Measurements from ENCODE around the gene OR51Q1. TPM values are rescaled to one million over a fixed set of nuclear protein-coding genes. Genes with fewer than 3 reads are reported as not detected.

Gene OR51Q1
- polyA plus RNA-seq, 1 of the 3 experiments (the other 2 are of a cell fraction), result not detected

GRCh38 chr11:5390210-5390609, 31.7 kb upstream of the OR51Q1 start:
- no peak overlapping the region for H2AFZ ChIP-seq (ENCODE audit: low read depth)

DNA sequence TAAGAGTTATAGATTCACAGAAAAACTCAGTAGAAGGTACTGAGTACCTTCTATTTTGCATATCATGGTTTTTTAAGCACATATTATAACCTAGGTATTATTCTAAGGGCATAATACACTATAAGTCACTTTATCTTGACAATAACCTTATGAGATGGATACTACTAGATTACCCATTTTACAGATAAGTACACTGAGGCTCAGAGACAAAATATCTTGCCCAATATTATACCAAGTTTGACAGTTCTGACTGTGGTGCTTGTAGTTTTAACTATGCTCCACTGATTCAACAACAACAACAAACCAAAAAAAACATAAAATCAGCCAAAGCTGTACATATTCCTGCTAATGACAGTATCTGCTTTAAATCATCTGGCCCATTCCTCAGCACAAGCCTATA, 27.8 kb upstream of the OR51Q1 start:
- Histone ChIP-seq H3K36me3 (replicated peaks in 1 of 2; ENCODE audit: control insufficient read depth in 1 of 2, insufficient read depth in 2 of 2, low read length in 1 of 2) (no peaks in the 10 kb centered on the region), H3K9me2 (no peaks in the 10 kb centered on the region), H3K9ac (no peak overlapping the region), H4K20me1 (ENCODE audit: insufficient read depth) (no peaks in the 10 kb centered on the region), H3K27ac (ENCODE audit: low read depth in 2 of 2, low read length in 1 of 2) (no peak overlapping the region), H3K4me3 (ENCODE audit: low read depth in 2 of 2, low read length in 1 of 2) (no peak overlapping the region), H3K4me2 (no peak overlapping the region), H3K4me1 (ENCODE audit: control insufficient read depth in 1 of 2, insufficient read depth in 2 of 2, low read depth in 1 of 2, low read length in 1 of 2) (no peaks in the 10 kb centered on the region), H3K9me3 (no peaks in the 10 kb centered on the region), H2AFZ (ENCODE audit: low read depth) (no peak overlapping the region), H3K27me3 (ENCODE audit: insufficient read depth) (no peaks in the 10 kb centered on the region; the same call in 1 of the 2 replicates), H3F3A (replicated peaks; ENCODE audit: insufficient read depth) (no peaks in the 10 kb centered on the region), H3K79me2 (ENCODE audit: insufficient read depth) (no peaks in the 10 kb centered on the region)
- no peak for TF ChIP-seq EP300 (IDR thresholded peaks at IDR 0.05; ENCODE audit: borderline replicate concordance in 1 of 2, low read depth in 1 of 2, low read length in 1 of 2)
- TF ChIP-seq FOXM1 (IDR thresholded peaks at IDR 0.05; ENCODE audit: low read depth), result no peak
- no peak for TF ChIP-seq TCF12 (IDR thresholded peaks at IDR 0.05)
- no peak for TF ChIP-seq EZH2phosphoT487 (IDR thresholded peaks at IDR 0.05; ENCODE audit: borderline replicate concordance, low read depth)
- no peak for TF ChIP-seq CTCF (IDR thresholded peaks at IDR 0.05)
- TF ChIP-seq MEF2A (IDR thresholded peaks at IDR 0.05; ENCODE audit: borderline replicate concordance, low read depth), result no peak
- TF ChIP-seq NRF1 (IDR thresholded peaks at IDR 0.05; ENCODE audit: low read depth, low read length), result no peak
- TF ChIP-seq, protein P1, sequence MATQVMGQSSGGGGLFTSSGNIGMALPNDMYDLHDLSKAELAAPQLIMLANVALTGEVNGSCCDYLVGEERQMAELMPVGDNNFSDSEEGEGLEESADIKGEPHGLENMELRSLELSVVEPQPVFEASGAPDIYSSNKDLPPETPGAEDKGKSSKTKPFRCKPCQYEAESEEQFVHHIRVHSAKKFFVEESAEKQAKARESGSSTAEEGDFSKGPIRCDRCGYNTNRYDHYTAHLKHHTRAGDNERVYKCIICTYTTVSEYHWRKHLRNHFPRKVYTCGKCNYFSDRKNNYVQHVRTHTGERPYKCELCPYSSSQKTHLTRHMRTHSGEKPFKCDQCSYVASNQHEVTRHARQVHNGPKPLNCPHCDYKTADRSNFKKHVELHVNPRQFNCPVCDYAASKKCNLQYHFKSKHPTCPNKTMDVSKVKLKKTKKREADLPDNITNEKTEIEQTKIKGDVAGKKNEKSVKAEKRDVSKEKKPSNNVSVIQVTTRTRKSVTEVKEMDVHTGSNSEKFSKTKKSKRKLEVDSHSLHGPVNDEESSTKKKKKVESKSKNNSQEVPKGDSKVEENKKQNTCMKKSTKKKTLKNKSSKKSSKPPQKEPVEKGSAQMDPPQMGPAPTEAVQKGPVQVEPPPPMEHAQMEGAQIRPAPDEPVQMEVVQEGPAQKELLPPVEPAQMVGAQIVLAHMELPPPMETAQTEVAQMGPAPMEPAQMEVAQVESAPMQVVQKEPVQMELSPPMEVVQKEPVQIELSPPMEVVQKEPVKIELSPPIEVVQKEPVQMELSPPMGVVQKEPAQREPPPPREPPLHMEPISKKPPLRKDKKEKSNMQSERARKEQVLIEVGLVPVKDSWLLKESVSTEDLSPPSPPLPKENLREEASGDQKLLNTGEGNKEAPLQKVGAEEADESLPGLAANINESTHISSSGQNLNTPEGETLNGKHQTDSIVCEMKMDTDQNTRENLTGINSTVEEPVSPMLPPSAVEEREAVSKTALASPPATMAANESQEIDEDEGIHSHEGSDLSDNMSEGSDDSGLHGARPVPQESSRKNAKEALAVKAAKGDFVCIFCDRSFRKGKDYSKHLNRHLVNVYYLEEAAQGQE (IDR thresholded peaks at IDR 0.05; ENCODE audit: low read depth, low read length), result no peak
- POLR2A ChIA-PET, result no interaction called here
- CTCF ChIA-PET, result no interaction called here
- DNase-seq, result no peak

More at GRCh38 chr11:5390210-5390609, 31.7 kb upstream of the OR51Q1 start:
- no peak overlapping the region for H3K9ac ChIP-seq
- 13% methylated on average over 2 of the region's 2 CpGs for WGBS (ENCODE audit: low lambda C conversion rate)
- no peak overlapping the region for H3K4me3 ChIP-seq (ENCODE audit: low read depth in 2 of 2, low read length in 1 of 2)
- H3K27me3 ChIP-seq (ENCODE audit: insufficient read depth), result no peaks in the 10 kb centered on the region; the same call in 1 of the 2 replicates
- no peak for DNase-seq
- no peaks in the 10 kb centered on the region for H3K36me3 ChIP-seq (replicated peaks in 1 of 2; ENCODE audit: control insufficient read depth in 1 of 2, insufficient read depth in 2 of 2, low read length in 1 of 2)
- H3K79me2 ChIP-seq (ENCODE audit: insufficient read depth), result no peaks in the 10 kb centered on the region
- H3K27ac ChIP-seq (ENCODE audit: low read depth in 2 of 2, low read length in 1 of 2), result no peak overlapping the region
- no peaks in the 10 kb centered on the region for H3K9me3 ChIP-seq
- no peaks in the 10 kb centered on the region for H3F3A ChIP-seq (replicated peaks; ENCODE audit: insufficient read depth)
- no peak overlapping the region for H3K4me2 ChIP-seq
- CTCF ChIA-PET, result interaction anchor here (1.8 kb wide), 1 partner anchor 9 kb away, joined by 9 read pairs; no protein-coding TSS in a partner anchor
- H3K4me1 ChIP-seq (ENCODE audit: control insufficient read depth in 1 of 2, insufficient read depth in 2 of 2, low read depth in 1 of 2, low read length in 1 of 2), result no peaks in the 10 kb centered on the region
- H3K9me2 ChIP-seq, result no peaks in the 10 kb centered on the region
- peak; percentile 16; the same call in 1 of the 2 replicates for TF ChIP-seq CTCF (IDR thresholded peaks at IDR 0.05)
- TF ChIP-seq FOXM1 (IDR thresholded peaks at IDR 0.05; ENCODE audit: low read depth), result no peak
- TF ChIP-seq RCOR1 (IDR thresholded peaks at IDR 0.05; ENCODE audit: low read length), result no peak
- H4K20me1 ChIP-seq (ENCODE audit: insufficient read depth), result no peaks in the 10 kb centered on the region
- POLR2A ChIA-PET, result no interaction called here
